ENCODE data around the gene C10orf62.
"Not testable (repeated sequence)": the region's sequence is repeated elsewhere in the genome, so short reads cannot be mapped to it uniquely, and the experiment has no call there.

DNA sequence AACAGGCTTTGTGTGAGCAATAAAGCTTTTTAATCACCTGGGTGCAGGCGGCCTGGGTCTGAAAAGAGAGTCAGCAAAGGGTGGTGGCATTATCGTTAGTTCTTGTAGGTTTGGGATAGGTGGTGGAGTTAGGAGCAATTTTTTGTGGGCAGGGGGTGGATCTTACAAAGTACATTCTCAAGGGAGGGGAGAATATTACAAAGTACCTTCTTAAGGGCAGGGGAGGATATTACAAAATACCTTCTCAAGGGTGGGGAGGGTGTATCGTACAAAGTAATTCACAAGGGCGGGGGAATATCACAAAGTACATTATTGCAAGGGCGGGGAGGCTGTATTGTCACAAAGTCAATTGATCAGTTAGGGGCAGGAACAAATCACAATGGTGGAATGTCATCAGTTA, 27.2 kb upstream of the C10orf62 start:
- not testable (repeated sequence) for TF ChIP-seq GRHL2 (CRISPR knock-in tag; IDR thresholded peaks at IDR 0.05; ENCODE audit: insufficient replicate concordance, severe bottlenecking); FOXJ3 (CRISPR knock-in tag; IDR thresholded peaks at IDR 0.05; ENCODE audit: borderline replicate concordance); CREM (CRISPR knock-in tag; IDR thresholded peaks at IDR 0.05); ESRRA (CRISPR knock-in tag; IDR thresholded peaks at IDR 0.05; ENCODE audit: borderline replicate concordance); RELA (CRISPR knock-in tag; IDR thresholded peaks at IDR 0.05; ENCODE audit: borderline replicate concordance); CBFB (CRISPR knock-in tag; IDR thresholded peaks at IDR 0.05; ENCODE audit: low read depth); FOXK1 (CRISPR knock-in tag; IDR thresholded peaks at IDR 0.05)
- TF ChIP-seq, protein P1, sequence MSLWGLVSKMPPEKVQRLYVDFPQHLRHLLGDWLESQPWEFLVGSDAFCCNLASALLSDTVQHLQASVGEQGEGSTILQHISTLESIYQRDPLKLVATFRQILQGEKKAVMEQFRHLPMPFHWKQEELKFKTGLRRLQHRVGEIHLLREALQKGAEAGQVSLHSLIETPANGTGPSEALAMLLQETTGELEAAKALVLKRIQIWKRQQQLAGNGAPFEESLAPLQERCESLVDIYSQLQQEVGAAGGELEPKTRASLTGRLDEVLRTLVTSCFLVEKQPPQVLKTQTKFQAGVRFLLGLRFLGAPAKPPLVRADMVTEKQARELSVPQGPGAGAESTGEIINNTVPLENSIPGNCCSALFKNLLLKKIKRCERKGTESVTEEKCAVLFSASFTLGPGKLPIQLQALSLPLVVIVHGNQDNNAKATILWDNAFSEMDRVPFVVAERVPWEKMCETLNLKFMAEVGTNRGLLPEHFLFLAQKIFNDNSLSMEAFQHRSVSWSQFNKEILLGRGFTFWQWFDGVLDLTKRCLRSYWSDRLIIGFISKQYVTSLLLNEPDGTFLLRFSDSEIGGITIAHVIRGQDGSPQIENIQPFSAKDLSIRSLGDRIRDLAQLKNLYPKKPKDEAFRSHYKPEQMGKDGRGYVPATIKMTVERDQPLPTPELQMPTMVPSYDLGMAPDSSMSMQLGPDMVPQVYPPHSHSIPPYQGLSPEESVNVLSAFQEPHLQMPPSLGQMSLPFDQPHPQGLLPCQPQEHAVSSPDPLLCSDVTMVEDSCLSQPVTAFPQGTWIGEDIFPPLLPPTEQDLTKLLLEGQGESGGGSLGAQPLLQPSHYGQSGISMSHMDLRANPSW (CRISPR knock-in tag; conservative IDR thresholded peaks at IDR 0.05; ENCODE audit: low read depth): not testable (repeated sequence)
- TF ChIP-seq, protein P2, sequence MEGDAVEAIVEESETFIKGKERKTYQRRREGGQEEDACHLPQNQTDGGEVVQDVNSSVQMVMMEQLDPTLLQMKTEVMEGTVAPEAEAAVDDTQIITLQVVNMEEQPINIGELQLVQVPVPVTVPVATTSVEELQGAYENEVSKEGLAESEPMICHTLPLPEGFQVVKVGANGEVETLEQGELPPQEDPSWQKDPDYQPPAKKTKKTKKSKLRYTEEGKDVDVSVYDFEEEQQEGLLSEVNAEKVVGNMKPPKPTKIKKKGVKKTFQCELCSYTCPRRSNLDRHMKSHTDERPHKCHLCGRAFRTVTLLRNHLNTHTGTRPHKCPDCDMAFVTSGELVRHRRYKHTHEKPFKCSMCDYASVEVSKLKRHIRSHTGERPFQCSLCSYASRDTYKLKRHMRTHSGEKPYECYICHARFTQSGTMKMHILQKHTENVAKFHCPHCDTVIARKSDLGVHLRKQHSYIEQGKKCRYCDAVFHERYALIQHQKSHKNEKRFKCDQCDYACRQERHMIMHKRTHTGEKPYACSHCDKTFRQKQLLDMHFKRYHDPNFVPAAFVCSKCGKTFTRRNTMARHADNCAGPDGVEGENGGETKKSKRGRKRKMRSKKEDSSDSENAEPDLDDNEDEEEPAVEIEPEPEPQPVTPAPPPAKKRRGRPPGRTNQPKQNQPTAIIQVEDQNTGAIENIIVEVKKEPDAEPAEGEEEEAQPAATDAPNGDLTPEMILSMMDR (IDR thresholded peaks at IDR 0.05): not testable (repeated sequence)
- TF ChIP-seq, protein P3, sequence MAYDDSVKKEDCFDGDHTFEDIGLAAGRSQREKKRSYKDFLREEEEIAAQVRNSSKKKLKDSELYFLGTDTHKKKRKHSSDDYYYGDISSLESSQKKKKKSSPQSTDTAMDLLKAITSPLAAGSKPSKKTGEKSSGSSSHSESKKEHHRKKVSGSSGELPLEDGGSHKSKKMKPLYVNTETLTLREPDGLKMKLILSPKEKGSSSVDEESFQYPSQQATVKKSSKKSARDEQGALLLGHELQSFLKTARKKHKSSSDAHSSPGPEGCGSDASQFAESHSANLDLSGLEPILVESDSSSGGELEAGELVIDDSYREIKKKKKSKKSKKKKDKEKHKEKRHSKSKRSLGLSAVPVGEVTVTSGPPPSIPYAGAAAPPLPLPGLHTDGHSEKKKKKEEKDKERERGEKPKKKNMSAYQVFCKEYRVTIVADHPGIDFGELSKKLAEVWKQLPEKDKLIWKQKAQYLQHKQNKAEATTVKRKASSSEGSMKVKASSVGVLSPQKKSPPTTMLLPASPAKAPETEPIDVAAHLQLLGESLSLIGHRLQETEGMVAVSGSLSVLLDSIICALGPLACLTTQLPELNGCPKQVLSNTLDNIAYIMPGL (CRISPR knock-in tag; IDR thresholded peaks at IDR 0.05): not testable (repeated sequence)
- TF ChIP-seq, protein P4, sequence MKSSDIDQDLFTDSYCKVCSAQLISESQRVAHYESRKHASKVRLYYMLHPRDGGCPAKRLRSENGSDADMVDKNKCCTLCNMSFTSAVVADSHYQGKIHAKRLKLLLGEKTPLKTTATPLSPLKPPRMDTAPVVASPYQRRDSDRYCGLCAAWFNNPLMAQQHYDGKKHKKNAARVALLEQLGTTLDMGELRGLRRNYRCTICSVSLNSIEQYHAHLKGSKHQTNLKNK (CRISPR knock-in tag; IDR thresholded peaks at IDR 0.05): not testable (repeated sequence)
- TF ChIP-seq, protein P5, sequence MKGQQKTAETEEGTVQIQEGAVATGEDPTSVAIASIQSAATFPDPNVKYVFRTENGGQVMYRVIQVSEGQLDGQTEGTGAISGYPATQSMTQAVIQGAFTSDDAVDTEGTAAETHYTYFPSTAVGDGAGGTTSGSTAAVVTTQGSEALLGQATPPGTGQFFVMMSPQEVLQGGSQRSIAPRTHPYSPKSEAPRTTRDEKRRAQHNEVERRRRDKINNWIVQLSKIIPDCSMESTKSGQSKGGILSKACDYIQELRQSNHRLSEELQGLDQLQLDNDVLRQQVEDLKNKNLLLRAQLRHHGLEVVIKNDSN (CRISPR knock-in tag; IDR thresholded peaks at IDR 0.05): not testable (repeated sequence)
- TF ChIP-seq, protein P6, sequence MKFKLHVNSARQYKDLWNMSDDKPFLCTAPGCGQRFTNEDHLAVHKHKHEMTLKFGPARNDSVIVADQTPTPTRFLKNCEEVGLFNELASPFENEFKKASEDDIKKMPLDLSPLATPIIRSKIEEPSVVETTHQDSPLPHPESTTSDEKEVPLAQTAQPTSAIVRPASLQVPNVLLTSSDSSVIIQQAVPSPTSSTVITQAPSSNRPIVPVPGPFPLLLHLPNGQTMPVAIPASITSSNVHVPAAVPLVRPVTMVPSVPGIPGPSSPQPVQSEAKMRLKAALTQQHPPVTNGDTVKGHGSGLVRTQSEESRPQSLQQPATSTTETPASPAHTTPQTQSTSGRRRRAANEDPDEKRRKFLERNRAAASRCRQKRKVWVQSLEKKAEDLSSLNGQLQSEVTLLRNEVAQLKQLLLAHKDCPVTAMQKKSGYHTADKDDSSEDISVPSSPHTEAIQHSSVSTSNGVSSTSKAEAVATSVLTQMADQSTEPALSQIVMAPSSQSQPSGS (CRISPR knock-in tag; IDR thresholded peaks at IDR 0.05; ENCODE audit: borderline replicate concordance, low read depth): not testable (repeated sequence)

Data from WTC11 (cell line).